ENCODE data around the gene ABHD8. TPM values are rescaled to one million over a fixed set of nuclear protein-coding genes. Genes with fewer than 3 reads are reported as not detected.

ABHD8 gene
- total and polyA plus RNA-seq, 2 experiments from 2014 or later, result 5.5 to 16.5 TPM

DNA sequence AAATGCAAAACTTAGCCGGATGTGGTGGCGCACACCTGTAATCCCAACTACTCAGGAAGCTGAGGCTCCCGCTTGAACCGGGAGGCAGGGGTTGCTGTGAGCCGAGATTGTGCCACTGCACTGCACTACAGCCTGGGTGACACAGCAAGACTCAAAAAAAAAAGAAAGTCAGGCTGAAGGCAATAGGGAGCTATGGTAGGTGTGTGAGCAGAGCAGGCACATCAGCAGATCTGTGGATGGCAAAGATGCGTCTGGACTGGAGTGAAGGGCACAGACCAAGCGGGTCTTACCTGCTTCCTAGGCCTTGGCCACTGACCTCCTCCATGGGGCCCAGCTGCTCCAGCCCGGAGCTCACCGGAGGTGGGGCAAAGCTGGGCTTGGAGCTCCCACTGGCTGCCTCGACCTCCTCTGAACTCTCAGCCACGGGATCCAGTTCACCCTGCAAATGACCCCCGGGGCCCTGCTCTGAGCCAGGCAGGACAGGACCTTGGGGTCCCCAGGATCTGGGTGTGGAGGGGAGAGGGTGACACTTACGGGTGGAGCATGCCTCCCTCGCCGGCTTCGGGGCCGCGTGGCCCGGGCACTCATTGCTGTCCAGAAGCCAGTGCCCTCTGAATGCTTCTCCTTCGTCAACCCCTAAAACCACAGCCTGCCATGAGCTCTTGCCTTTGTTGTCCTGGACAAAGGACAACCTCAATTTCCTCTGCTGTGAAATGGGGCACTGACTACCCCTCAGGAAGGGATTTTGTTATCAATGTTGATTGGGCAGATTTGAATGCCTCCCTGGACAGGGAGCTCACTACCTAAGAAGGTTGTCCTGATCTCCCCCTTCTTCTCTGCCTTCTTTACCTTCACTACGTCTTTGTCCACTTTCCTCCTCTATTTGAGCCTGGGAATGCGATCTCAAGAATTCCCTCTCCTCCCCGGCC is 39.2 kb downstream of the ABHD8 start (continued):
- no peak for TF ChIP-seq STAT1 (IDR thresholded peaks at IDR 0.05; ENCODE audit: unreplicated experiment)
- no peak for TF ChIP-seq EZH2phosphoT487 (IDR thresholded peaks at IDR 0.05; ENCODE audit: unreplicated experiment)
- TF ChIP-seq JUNB (IDR thresholded peaks at IDR 0.05; ENCODE audit: unreplicated experiment), result no peak
- TF ChIP-seq, protein P1, sequence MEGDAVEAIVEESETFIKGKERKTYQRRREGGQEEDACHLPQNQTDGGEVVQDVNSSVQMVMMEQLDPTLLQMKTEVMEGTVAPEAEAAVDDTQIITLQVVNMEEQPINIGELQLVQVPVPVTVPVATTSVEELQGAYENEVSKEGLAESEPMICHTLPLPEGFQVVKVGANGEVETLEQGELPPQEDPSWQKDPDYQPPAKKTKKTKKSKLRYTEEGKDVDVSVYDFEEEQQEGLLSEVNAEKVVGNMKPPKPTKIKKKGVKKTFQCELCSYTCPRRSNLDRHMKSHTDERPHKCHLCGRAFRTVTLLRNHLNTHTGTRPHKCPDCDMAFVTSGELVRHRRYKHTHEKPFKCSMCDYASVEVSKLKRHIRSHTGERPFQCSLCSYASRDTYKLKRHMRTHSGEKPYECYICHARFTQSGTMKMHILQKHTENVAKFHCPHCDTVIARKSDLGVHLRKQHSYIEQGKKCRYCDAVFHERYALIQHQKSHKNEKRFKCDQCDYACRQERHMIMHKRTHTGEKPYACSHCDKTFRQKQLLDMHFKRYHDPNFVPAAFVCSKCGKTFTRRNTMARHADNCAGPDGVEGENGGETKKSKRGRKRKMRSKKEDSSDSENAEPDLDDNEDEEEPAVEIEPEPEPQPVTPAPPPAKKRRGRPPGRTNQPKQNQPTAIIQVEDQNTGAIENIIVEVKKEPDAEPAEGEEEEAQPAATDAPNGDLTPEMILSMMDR (conservative IDR thresholded peaks at IDR 0.05; ENCODE audit: low read depth in 2 of 2), result no peak
- no peak for TF ChIP-seq ZNF331 (CRISPR knock-in tag; IDR thresholded peaks at IDR 0.05; ENCODE audit: low read depth)
- TF ChIP-seq ZNF114 (CRISPR knock-in tag; IDR thresholded peaks at IDR 0.05), result no peak

DNA sequence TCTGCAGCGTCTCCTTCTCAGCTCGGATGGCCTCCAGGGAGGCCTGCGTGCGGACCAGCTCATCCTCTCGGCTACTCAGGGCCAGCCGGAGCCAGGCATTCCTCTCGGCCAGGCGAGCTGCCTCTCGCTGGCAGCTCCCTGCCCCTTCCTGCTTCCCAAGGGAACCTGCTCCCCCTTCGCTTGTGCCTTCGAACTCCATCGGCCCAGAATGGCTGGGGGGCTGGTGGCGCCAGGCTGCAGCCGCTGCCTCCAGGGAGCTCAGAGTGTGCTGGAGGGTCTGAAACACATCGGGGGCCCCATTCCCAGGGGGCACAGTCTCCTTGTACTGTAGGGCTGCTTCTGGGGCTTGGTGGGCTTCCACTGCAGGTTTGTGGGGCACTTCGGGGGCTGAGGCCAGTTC is 40.7 kb downstream of the ABHD8 start:
- no peak for ATAC-seq
- Histone ChIP-seq H2AFZ (no peak overlapping the region), H3K4me1 (ENCODE audit: insufficient read depth) (0 out of 2 replicates have a peak, but pooled peaks cover 5% of the 10 kb centered on the region), H3K27me3 (ENCODE audit: insufficient read depth) (no peaks in the 10 kb centered on the region), H3K9me2 (ENCODE audit: insufficient read depth) (no peaks in the 10 kb centered on the region), H3K36me3 (ENCODE audit: insufficient read depth) (peaks cover 3% of the 10 kb centered on the region; the same call in 1 of the 2 replicates), H3K27ac (ENCODE audit: low read depth) (no peak overlapping the region), H3F3A (replicated peaks; ENCODE audit: low read depth) (0 out of 2 replicates have a peak, but pooled peaks cover 2% of the 10 kb centered on the region), H4K20me1 (replicated peaks; ENCODE audit: insufficient read depth) (no peaks in the 10 kb centered on the region), H3K4me2 (no peak overlapping the region), H3K4me3 (no peak overlapping the region), H3K79me2 (replicated peaks; ENCODE audit: insufficient read depth) (no peaks in the 10 kb centered on the region)
- H3K4me1 Mint-ChIP-seq, result peaks cover 23% of the 10 kb centered on the region
- no peak overlapping the region for H3K4me3 Mint-ChIP-seq
- H3K27ac Mint-ChIP-seq, result no peak overlapping the region
- peaks cover 27% of the 10 kb centered on the region; the same call in 2 of the 3 replicates for H3K9me3 Mint-ChIP-seq
- H3K27me3 Mint-ChIP-seq (ENCODE audit: insufficient read depth, low read depth, poor library complexity), result peaks cover 28% of the 10 kb centered on the region
- no peak for TF ChIP-seq EZH2phosphoT487 (IDR thresholded peaks at IDR 0.05; ENCODE audit: unreplicated experiment)
- TF ChIP-seq, protein P2, sequence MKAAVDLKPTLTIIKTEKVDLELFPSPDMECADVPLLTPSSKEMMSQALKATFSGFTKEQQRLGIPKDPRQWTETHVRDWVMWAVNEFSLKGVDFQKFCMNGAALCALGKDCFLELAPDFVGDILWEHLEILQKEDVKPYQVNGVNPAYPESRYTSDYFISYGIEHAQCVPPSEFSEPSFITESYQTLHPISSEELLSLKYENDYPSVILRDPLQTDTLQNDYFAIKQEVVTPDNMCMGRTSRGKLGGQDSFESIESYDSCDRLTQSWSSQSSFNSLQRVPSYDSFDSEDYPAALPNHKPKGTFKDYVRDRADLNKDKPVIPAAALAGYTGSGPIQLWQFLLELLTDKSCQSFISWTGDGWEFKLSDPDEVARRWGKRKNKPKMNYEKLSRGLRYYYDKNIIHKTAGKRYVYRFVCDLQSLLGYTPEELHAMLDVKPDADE (IDR thresholded peaks at IDR 0.05), result no peak
- TF ChIP-seq, protein P1 (conservative IDR thresholded peaks at IDR 0.05; ENCODE audit: low read depth in 2 of 2), result no peak
- no peak for TF ChIP-seq JUNB (IDR thresholded peaks at IDR 0.05; ENCODE audit: unreplicated experiment)
- no peak for TF ChIP-seq NANOG (IDR thresholded peaks at IDR 0.05; ENCODE audit: borderline replicate concordance)
- no peak for TF ChIP-seq STAT1 (IDR thresholded peaks at IDR 0.05; ENCODE audit: unreplicated experiment)
- TF ChIP-seq ZNF331 (CRISPR knock-in tag; IDR thresholded peaks at IDR 0.05; ENCODE audit: low read depth), result no peak
- peaks cover 28% of the 10 kb centered on the region for H3K36me3 Mint-ChIP-seq (ENCODE audit: low read depth)
- DNase-seq (ENCODE audit: low spot score), result no peak
